GM06990 (cell line): ENCODE data around the gene PPP3CB.

ENCODE experiments used
- DNase-seq: peaks from one replicate; pipeline ENCODE4 v3.0.0-alpha.2; 2011; ENCODE audit not compliant: insufficient read length; ENCODE audit errors: extremely low read depth
- H3K27me3 ChIP-seq: replicated peaks from 2 replicates; pipeline ENCODE4 v1.6.0; 2011; ENCODE audit warnings: low read length; ENCODE audit not compliant: control insufficient read depth, insufficient read depth
- H3K36me3 ChIP-seq: 2 replicates; pipeline ENCODE4 v1.5.1; 2011; ENCODE audit warnings: low read length; ENCODE audit not compliant: control insufficient read depth, insufficient read depth
- H3K4me3 ChIP-seq: replicated peaks from 2 replicates; pipeline ENCODE4 v1.5.1; 2011; ENCODE audit warnings: low read depth, mild to moderate bottlenecking, control low read depth, low read length
- CTCF ChIP-seq: IDR thresholded peaks from 2 replicates; pipeline ENCODE4 v1.5.1; 2011; ENCODE audit warnings: low read length, control low read depth, mild to moderate bottlenecking, inconsistent platforms; ENCODE audit not compliant: insufficient read depth, poor library complexity, severe bottlenecking

The PPP3CB gene

GRCh38 chr10:73432646-73433537 lies 62.9 kb downstream of the PPP3CB start:
- Histone ChIP-seq H3K36me3 (peaks cover 2% of the 10 kb centered on the region), H3K27me3 (no peaks in the 10 kb centered on the region), H3K4me3 (no peak overlapping the region)
- DNase-seq, result no peak
- no peak for TF ChIP-seq CTCF

DNA sequence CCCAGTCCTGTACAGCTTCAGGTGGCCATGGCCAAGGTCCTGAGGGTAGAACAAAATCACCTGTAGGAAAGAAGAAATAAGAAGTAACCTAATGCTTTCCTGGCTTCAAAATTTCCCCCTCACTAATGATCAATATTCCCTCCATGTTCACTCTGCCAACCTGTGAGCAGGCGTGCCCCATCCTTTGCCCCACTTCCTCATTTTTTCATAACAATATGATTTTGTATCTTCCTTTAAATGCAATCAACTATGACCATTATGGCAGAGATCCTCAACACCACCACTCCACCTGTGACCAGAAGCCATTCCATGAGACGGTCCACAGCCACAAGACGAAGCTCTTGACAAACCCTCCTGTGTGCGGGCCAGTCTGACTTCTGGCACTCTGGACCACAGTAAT lies 69.5 kb downstream of the PPP3CB start:
- H3K4me3 ChIP-seq, result no peak overlapping the region
- no peak for DNase-seq
- peaks cover 8% of the 10 kb centered on the region for H3K36me3 ChIP-seq
- no peak for TF ChIP-seq CTCF
- H3K27me3 ChIP-seq, result no peaks in the 10 kb centered on the region

DNA sequence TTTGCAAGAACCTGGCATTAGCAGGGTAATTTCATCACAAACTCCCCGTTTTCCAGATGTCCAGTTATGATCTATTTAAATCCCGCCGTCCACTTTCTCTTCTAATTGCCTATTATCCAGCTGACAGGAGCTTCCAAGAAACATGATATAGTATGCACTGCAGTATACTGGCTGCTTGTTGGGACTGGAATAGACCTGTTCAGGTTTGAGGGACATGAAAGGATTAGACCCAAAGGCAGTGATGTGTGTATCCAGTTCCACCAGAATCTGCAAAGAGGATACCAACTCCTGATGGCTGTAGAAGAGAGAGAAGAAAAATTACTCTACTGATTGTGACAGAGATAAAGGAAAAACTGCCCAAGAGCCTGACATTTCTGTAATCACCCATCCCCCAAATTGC lies 71.3 kb downstream of the PPP3CB start:
- Histone ChIP-seq H3K4me3 (no peak overlapping the region), H3K36me3 (peaks cover 8% of the 10 kb centered on the region), H3K27me3 (no peaks in the 10 kb centered on the region)
- DNase-seq, result no peak
- TF ChIP-seq CTCF, result no peak

- peaks cover 8% of the 10 kb centered on the region for H3K36me3 ChIP-seq
Observed at GRCh38 chr10:73423309-73423708, 72.5 kb downstream of the PPP3CB start.

DNA sequence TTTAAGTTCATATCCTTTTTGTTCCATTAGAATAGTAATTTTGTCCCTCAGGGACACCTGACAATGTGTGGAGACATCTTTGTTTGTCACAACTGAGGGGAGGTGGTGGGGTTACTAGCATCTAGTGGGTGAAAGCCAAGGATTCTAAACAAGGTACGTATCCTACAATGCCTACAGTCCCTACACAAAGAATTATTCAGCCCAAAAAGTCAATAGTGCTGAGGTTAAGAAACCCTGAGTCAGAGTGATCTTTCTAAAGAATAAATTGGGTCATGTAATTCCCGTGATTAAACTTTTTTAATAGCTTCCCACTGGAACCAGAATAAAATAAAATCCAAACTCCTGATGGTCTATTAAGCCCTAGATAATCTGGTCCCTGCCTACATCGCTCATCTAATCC lies 79.3 kb downstream of the PPP3CB start:
- no peak for DNase-seq
- H3K36me3 ChIP-seq, result no peaks in the 10 kb centered on the region; the same call in 1 of the 2 replicates
- H3K4me3 ChIP-seq, result no peak overlapping the region
- no peaks in the 10 kb centered on the region for H3K27me3 ChIP-seq
- TF ChIP-seq CTCF, result no peak

More at GRCh38 chr10:73423309-73423708, 72.5 kb downstream of the PPP3CB start:
- DNase-seq, result no peak
- Histone ChIP-seq H3K4me3 (no peak overlapping the region), H3K27me3 (no peaks in the 10 kb centered on the region)
- no peak for TF ChIP-seq CTCF
